Karpas-422 (cell line): Measurements from ENCODE around the gene TSEN54. TPM values are rescaled to one million over a fixed set of nuclear protein-coding genes. Genes with fewer than 3 reads are reported as not detected.

ENCODE experiments used
- DNase-seq: peaks from one replicate; pipeline ENCODE4 v3.0.0-alpha.2; 2015
- H2AFZ ChIP-seq: fragments of 200-600 bp; sonication (generic); 2 replicates; pipeline ENCODE4 v1.6.1; 2014; ENCODE audit warnings: antibody characterized with exemption, low read length, mixed read lengths
- H3K27ac ChIP-seq: fragments of 200-600 bp; sonication (generic); 2 replicates; pipeline ENCODE4 v1.5.1; 2014; ENCODE audit warnings: mild to moderate bottlenecking, low read length, moderate library complexity
- H3K27me3 ChIP-seq: fragments of 200-600 bp; sonication (generic); 2 replicates; pipeline ENCODE4 v1.6.1; 2014; ENCODE audit warnings: low read length, mixed read lengths
- H3K36me3 ChIP-seq: fragments of 200-600 bp; sonication (generic); 2 replicates; pipeline ENCODE4 v1.6.1; 2014; ENCODE audit warnings: low read length, mixed read lengths; ENCODE audit not compliant: insufficient read depth
- H3K4me1 ChIP-seq: fragments of 200-600 bp; sonication (generic); 2 replicates; pipeline ENCODE4 v1.6.1; 2014; ENCODE audit warnings: mild to moderate bottlenecking, low read length, mixed read lengths
- H3K4me2 ChIP-seq: fragments of 200-600 bp; sonication (generic); 2 replicates; pipeline ENCODE4 v1.6.1; 2014; ENCODE audit warnings: low read length, low read depth, mild to moderate bottlenecking; ENCODE audit not compliant: poor library complexity, severe bottlenecking
- H3K4me3 ChIP-seq: fragments of 200-600 bp; sonication (generic); 2 replicates; pipeline ENCODE4 v1.5.1; 2014; ENCODE audit warnings: mild to moderate bottlenecking, antibody characterized with exemption, low read length, mixed read lengths
- H3K79me2 ChIP-seq: fragments of 200-600 bp; sonication (generic); 2 replicates; pipeline ENCODE4 v1.6.1; 2014; ENCODE audit warnings: mild to moderate bottlenecking, low read length, mixed read lengths
- H3K9ac ChIP-seq: fragments of 200-600 bp; sonication (generic); 2 replicates; pipeline ENCODE4 v1.6.0; 2014; ENCODE audit warnings: low read length
- H3K9me2 ChIP-seq: fragments of 200-600 bp; sonication (generic), shearing (Covaris generic); replicated peaks from 2 replicates; pipeline ENCODE4 v1.6.0; 2014; ENCODE audit warnings: mild to moderate bottlenecking, low read length, moderate library complexity; ENCODE audit not compliant: insufficient read depth
- H3K9me3 ChIP-seq: fragments of 300-700, 200-600 bp; sonication (generic); 2 replicates; pipeline ENCODE4 v1.6.1; 2014; ENCODE audit warnings: low read length, mixed read lengths
- H4K20me1 ChIP-seq: fragments of 200-600 bp; sonication (generic); 2 replicates; pipeline ENCODE4 v1.6.1; 2014; ENCODE audit warnings: mild to moderate bottlenecking, antibody characterized with exemption, low read length, low read depth; ENCODE audit not compliant: insufficient read depth
- total RNA-seq: library from RNA; depleted of rRNA; stranded (reverse); fragments of >200 nt; shearing (Covaris generic); gene quantifications from 2 replicates; pipeline ENCODE4 v1.2.3, GENCODE V29; 2014; ENCODE audit warnings: low replicate concordance

The TSEN54 gene
- total RNA-seq, 1 experiment from 2014 or later, result 25.5 TPM

GRCh38 chr17:75500419-75501216 is 15.7 kb upstream of the TSEN54 start:
- Histone ChIP-seq H3K36me3 (no peaks in the 10 kb centered on the region), H3K9me2 (no peaks in the 10 kb centered on the region), H3K4me1 (no peaks in the 10 kb centered on the region), H3K27ac (no peak overlapping the region), H3K4me3 (no peak overlapping the region), H3K79me2 (no peaks in the 10 kb centered on the region), H3K27me3 (no peaks in the 10 kb centered on the region), H4K20me1 (peaks cover 4% of the 10 kb centered on the region; the same call in 1 of the 2 replicates), H3K9me3 (no peaks in the 10 kb centered on the region), H2AFZ (no peak overlapping the region), H3K4me2 (no peak overlapping the region), H3K9ac (no peak overlapping the region)
- DNase-seq, result no peak

GRCh38 chr17:75501378-75502071 is 14.8 kb upstream of the TSEN54 start:
- no peaks in the 10 kb centered on the region for H3K79me2 ChIP-seq

GRCh38 chr17:75502072-75502720 is 14.1 kb upstream of the TSEN54 start:
- Histone ChIP-seq H3K9me3 (no peaks in the 10 kb centered on the region), H3K9me2 (no peaks in the 10 kb centered on the region), H3K36me3 (no peaks in the 10 kb centered on the region), H2AFZ (no peak overlapping the region), H3K4me3 (no peak overlapping the region), H3K9ac (no peak overlapping the region), H3K4me2 (no peak overlapping the region), H3K27ac (no peak overlapping the region), H4K20me1 (peaks cover 4% of the 10 kb centered on the region; the same call in 1 of the 2 replicates), H3K27me3 (no peaks in the 10 kb centered on the region), H3K79me2 (no peaks in the 10 kb centered on the region), H3K4me1 (no peaks in the 10 kb centered on the region)
- no peak for DNase-seq

More at GRCh38 chr17:75501378-75502071, 14.8 kb upstream of the TSEN54 start:
- Histone ChIP-seq H3K9me2 (no peaks in the 10 kb centered on the region), H3K27me3 (no peaks in the 10 kb centered on the region), H3K9ac (no peak overlapping the region), H3K4me1 (no peaks in the 10 kb centered on the region), H3K9me3 (no peaks in the 10 kb centered on the region), H3K4me2 (no peak overlapping the region), H4K20me1 (peaks cover 4% of the 10 kb centered on the region; the same call in 1 of the 2 replicates), H2AFZ (no peak overlapping the region), H3K27ac (no peak overlapping the region), H3K36me3 (no peaks in the 10 kb centered on the region), H3K4me3 (no peak overlapping the region)
- DNase-seq, result no peak

GRCh38 chr17:75502721-75503329 is 13.5 kb upstream of the TSEN54 start:
- no peak for DNase-seq
- Histone ChIP-seq H3K4me1 (no peaks in the 10 kb centered on the region), H3K9ac (no peak overlapping the region), H3K27ac (no peak overlapping the region), H3K9me2 (no peaks in the 10 kb centered on the region), H3K79me2 (no peaks in the 10 kb centered on the region), H3K4me2 (no peak overlapping the region), H3K36me3 (no peaks in the 10 kb centered on the region), H3K9me3 (no peaks in the 10 kb centered on the region), H2AFZ (no peak overlapping the region), H4K20me1 (peaks cover 4% of the 10 kb centered on the region; the same call in 1 of the 2 replicates), H3K4me3 (no peak overlapping the region), H3K27me3 (no peaks in the 10 kb centered on the region)

- DNase-seq, result no peak
- Histone ChIP-seq H3K27ac (no peak overlapping the region), H3K27me3 (no peaks in the 10 kb centered on the region), H3K9me3 (no peaks in the 10 kb centered on the region), H3K4me2 (no peak overlapping the region), H3K9me2 (no peaks in the 10 kb centered on the region), H3K36me3 (no peaks in the 10 kb centered on the region), H3K4me1 (no peaks in the 10 kb centered on the region), H4K20me1 (peaks cover 4% of the 10 kb centered on the region; the same call in 1 of the 2 replicates), H3K79me2 (no peaks in the 10 kb centered on the region), H3K9ac (no peak overlapping the region), H2AFZ (no peak overlapping the region), H3K4me3 (no peak overlapping the region)
These were observed 12.9 kb upstream of the TSEN54 start for GRCh38 chr17:75503337-75503950.

GRCh38 chr17:75503976-75504346 is 12.4 kb upstream of the TSEN54 start:
- Histone ChIP-seq H3K9me2 (no peaks in the 10 kb centered on the region), H3K4me3 (no peak overlapping the region), H3K4me1 (no peaks in the 10 kb centered on the region), H3K79me2 (no peaks in the 10 kb centered on the region), H3K27me3 (no peaks in the 10 kb centered on the region), H3K4me2 (no peak overlapping the region), H3K9ac (no peak overlapping the region), H3K9me3 (no peaks in the 10 kb centered on the region), H2AFZ (no peak overlapping the region), H4K20me1 (peaks cover 4% of the 10 kb centered on the region; the same call in 1 of the 2 replicates), H3K27ac (no peak overlapping the region), H3K36me3 (no peaks in the 10 kb centered on the region)
- DNase-seq, result no peak

- Histone ChIP-seq H3K9ac (no peak overlapping the region), H4K20me1 (peaks cover 4% of the 10 kb centered on the region; the same call in 1 of the 2 replicates), H3K27me3 (no peaks in the 10 kb centered on the region), H3K79me2 (no peaks in the 10 kb centered on the region), H3K4me2 (no peak overlapping the region), H3K36me3 (no peaks in the 10 kb centered on the region), H3K4me3 (no peak overlapping the region), H3K9me3 (no peaks in the 10 kb centered on the region), H3K9me2 (no peaks in the 10 kb centered on the region), H2AFZ (no peak overlapping the region), H3K27ac (no peak overlapping the region), H3K4me1 (no peaks in the 10 kb centered on the region)
- peak; percentile 82 for DNase-seq
These were observed 11.8 kb upstream of the TSEN54 start for GRCh38 chr17:75504347-75505151.
